Sciatic nerve (tissue), 2 donors: ENCODE measurements around the gene LRRC3. TPM values are rescaled to one million over a fixed set of nuclear protein-coding genes. Genes with fewer than 3 reads are reported as not detected.

Experiments
- ATAC-seq: fragments of 200-7000 bp; cut with Tn5 transposase; one replicate; pipeline ENCODE4 v1.9.1; 2020; ENCODE audit warnings: mild to moderate bottlenecking, moderate library complexity
- DNase-seq: peaks from one replicate; pipeline ENCODE4 v3.0.0-alpha.2; 2020; ENCODE audit warnings: low spot score
- intact Hi-C: fragments of 100-400 bp; cut with DNase I; formaldehyde crosslinking; loops from one replicate; pipeline ENCODE4 v1.14.2; 2022
- total RNA-seq: library from RNA; stranded (reverse); fragmentation: NEBNext Ultra II Directional; extraction: Animal tissue kit (Norgen Biotek cat#: 25700); gene quantifications from one replicate; pipeline ENCODE4 v1.2.1, GENCODE V29; 2021
- donor health status: DM: no; HTN: no; CAD: no.
- donor health status: DM: no; HTN: no; CAD: no.

The LRRC3 gene
- total RNA-seq, 1 donor from 2014 or later, result 6.8 TPM

DNA sequence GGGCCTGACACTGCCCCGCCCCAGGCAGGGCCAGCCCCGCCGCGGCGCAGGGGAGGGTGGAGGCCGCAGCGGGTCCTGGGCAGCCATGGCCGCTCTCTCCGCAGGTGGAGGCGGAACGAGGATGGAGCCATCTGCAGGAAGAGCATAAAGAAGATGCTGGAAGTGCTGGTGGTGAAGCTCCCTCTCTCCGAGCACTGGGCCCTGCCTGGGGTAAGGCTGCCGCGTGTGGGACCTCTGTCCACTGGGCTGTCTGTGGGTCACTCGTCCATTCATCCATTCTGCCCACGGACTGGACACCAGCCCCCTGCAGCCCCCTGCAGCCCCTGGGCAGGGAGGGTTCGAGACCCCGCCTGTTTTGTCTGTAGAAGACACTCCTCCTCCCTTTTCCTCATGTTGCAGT, 18.4 kb upstream of the LRRC3 start:
- intact Hi-C loops, result no loop called here
- DNase-seq (peak; percentile 27), ATAC-seq (no peak)

GRCh38 chr21:44437371-44437695, 18.0 kb upstream of the LRRC3 start:
- no peak for DNase-seq
- intact Hi-C loops, result no loop called here
- no peak for ATAC-seq

DNA sequence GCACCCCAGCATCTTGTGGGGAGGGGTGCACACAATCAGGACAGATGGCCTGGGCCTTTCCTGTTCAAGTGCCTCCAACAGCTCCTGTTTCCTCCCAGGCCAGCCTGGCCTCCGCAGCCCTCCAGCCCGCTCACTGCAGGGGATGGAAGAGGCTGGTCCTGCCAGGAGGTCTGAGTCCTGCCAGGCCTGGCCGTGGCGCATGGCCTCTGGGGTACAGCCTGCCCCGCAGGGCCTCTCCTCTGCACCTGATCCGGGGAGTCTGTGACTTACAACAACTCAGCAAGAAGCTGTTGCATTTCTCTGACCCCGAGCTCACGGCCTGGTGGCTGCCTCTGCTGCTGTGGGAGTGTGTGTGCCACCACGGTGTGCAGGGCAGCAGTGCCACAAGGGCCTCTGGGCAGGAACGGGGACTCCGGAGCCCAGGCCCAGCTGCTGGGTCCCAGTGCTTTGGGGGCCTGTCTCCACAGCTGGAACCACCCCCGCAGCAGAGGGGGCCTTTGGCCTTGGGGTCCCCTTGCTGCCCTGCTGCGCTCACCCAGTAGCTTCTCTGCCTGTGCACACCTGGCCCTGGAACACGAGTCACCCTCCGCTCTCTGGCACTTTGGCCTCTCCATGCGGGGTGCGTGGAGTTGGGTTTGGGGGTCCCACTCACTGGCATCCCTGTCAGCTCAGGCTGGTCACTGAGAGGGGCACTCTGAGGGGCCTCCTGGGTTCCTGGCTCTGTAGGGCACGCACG, 17.4 kb upstream of the LRRC3 start:
- intact Hi-C loops, result no loop called here
- DNase-seq, result no peak
- no peak for ATAC-seq

GRCh38 chr21:44438531-44439210, 16.6 kb upstream of the LRRC3 start:
- DNase-seq (no peak), ATAC-seq (no peak)
- intact Hi-C loops, result no loop called here

DNA sequence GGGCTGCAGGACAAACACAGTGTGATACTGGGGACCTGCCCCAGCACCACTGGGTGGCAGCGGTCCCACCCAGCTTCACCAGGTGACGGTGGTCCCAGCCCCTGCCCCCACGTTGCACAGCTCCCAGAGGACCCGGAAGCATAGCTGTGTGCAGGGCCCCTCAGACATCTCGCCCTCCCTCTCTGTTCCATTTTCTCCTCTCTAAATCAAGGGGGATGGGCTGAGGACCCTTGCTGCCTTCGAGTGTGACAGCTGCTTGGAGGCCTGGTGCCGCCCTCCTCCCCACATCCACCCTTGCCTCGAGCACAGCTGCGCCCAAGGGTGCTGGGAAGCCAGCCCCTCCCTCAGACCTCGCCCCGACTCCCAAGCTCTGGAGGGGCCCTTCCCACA, 16.1 kb upstream of the LRRC3 start:
- DNase-seq (no peak), ATAC-seq (no peak)
- intact Hi-C loops, result no loop called here

GRCh38 chr21:44440241-44441040, 14.9 kb upstream of the LRRC3 start:
- intact Hi-C loops, result no loop called here
- ATAC-seq (no peak), DNase-seq (no peak)

GRCh38 chr21:44441041-44441400, 14.3 kb upstream of the LRRC3 start:
- ATAC-seq (no peak), DNase-seq (no peak)
- intact Hi-C loops, result no loop called here

GRCh38 chr21:44441581-44442265, 13.6 kb upstream of the LRRC3 start:
- ATAC-seq (no peak), DNase-seq (no peak)
- intact Hi-C loops, result no loop called here

DNA sequence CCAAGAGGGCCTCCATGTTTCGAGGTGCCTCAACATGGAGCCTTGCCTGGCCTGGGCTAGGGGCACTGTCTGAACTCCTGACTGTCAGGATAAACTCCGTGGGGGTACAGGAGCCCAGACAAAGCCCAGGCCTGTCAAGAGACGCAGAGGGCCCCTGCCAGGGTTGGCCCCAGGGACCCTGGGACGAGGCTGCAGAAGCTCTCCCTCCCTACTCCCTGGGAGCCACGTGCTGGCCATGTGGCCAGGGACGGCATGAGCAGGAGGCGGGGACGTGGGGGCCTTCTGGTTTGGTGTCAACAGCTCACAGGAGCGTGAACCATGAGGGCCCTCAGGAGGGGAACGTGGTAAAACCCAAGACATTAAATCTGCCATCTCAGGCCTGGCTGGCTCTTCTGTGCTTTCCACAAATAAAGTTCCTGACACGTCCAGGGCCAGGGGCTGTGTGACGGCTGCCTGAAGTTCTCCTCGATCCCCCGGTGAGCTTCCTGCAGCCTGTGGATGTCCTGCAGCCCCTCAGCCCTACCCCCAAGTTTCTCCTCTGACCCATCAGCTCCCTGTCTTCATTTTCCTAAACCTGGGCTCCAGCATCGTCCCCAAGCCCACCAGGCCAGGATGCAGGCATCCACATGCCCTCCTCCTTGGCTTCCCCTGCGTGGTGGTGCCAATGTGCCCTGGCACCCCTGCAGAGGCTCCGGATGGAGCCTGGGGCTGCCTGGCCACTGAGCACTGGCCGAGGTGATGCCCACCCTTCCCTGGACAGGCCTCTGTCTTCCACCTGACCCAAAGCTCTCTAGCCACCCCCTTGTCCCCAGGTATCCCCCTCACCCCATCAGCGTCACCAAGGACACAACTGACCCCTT, 12.8 kb upstream of the LRRC3 start:
- no peak for DNase-seq
- intact Hi-C loops, result no loop called here

DNA sequence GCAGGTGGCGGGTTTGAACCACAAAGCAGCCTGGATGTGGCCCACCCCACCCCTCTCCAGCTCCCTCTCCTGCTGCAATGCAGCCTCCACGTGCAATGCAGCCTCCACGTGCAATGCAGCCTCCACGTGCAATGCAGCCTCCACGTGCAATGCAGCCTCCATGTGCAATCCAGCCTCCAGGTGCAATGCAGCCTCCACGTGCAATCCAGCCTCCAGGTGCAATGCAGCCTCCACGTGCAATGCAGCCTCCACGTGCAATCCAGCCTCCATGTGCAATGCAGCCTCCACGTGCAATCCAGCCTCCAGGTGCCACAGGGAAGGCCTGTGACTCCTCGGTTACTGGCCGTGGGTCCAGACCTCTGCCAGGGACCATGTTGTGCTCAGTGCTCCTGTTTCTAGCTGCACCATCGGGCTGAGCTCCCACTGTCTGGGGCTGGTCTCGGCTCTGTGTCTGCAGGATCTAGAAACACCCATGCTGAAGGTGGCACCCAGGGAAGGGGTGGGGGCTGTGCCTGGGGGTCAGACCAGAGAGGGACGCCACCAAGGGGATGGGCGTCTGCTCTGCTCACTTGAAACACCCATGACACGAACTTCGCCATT, 11.9 kb upstream of the LRRC3 start:
- no peak for DNase-seq
- intact Hi-C loops, result no loop called here

More for the DNA sequence above, 12.8 kb upstream of the LRRC3 start:
- no peak for ATAC-seq

DNA sequence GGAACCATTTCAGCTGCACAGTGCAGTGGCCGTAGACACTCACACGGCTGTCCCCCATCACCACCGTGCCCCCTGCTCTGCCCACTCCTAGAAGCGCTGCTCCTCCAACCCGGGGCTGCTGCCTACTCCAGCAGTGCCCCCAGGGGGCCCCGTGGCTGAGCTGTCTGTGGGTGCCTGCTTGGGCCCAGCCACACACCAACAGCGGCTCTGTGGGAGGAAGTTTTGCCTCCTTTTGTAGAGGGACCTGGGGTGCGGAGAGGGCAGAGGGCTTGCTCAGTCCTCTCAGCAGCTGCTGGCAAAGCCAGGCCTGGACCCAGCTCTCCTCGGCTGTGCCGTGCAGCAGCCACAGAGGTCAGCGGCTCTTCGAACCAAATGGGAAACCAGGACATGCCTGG, 11.4 kb upstream of the LRRC3 start:
- ATAC-seq (no peak), DNase-seq (no peak)
- intact Hi-C loops, result no loop called here

More for the DNA sequence above, 11.9 kb upstream of the LRRC3 start:
- ATAC-seq, result no peak

GRCh38 chr21:44444286-44444931, 10.9 kb upstream of the LRRC3 start:
- no peak for ATAC-seq
- intact Hi-C loops, result no loop called here
- DNase-seq, result no peak

DNA sequence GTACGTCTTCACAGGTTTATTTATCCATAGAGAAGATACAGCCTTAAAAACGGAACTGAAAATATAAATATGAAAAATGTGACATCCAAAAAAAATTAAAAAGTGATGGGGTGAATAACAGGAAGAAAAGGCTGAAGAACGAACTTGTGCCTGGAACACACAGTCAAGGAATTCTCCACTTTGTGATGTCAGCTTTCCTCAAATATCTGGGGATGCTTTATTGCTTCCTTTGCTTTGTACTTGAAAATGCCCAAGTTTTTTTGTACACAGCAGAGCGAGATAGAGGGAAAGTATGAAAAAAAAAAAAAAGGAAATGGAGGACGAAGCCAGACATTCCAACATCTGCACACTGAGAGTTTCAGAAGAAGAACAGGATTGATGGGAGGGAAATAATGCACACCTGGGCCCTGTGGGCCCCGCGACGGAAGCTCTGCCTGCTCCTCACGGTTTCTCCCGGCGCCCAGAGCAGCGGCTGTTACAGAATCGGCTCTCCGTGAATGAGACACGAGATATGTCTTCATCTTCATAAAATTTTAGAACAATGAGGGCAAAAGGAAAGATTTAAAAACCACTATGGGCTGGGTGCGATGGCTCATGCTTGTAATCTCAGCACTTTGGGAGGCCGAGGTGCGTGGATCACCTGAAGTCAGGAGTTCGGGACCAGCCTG, 10.0 kb upstream of the LRRC3 start:
- ATAC-seq (no peak), DNase-seq (peak; percentile 36)
- intact Hi-C loops, result no loop called here

DNA sequence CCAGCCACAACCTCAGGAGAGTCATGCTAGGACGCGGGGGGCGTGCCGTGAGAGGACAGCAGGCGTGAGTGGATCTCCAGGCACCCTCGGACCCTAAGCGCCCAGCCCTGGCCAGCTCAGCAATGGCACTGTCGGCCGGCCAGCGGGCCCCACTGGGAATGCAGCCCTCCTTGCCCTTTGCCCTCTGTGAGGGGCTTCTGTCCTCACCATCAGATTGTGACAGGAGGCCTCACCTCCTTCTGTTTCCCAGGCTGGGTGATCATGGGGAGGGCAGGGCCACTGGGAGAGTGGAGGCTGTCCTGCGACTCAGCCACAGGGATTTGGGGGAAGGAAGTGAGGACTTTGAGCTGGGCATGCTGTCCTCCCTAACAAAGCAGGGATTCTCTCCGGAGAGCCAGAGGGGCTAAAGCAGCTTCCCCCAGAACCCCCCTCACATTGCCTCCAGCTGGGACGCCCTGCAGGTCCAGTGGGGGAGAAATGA, 6.6 kb upstream of the LRRC3 start:
- DNase-seq (peak; percentile 39), ATAC-seq (no peak)

DNA sequence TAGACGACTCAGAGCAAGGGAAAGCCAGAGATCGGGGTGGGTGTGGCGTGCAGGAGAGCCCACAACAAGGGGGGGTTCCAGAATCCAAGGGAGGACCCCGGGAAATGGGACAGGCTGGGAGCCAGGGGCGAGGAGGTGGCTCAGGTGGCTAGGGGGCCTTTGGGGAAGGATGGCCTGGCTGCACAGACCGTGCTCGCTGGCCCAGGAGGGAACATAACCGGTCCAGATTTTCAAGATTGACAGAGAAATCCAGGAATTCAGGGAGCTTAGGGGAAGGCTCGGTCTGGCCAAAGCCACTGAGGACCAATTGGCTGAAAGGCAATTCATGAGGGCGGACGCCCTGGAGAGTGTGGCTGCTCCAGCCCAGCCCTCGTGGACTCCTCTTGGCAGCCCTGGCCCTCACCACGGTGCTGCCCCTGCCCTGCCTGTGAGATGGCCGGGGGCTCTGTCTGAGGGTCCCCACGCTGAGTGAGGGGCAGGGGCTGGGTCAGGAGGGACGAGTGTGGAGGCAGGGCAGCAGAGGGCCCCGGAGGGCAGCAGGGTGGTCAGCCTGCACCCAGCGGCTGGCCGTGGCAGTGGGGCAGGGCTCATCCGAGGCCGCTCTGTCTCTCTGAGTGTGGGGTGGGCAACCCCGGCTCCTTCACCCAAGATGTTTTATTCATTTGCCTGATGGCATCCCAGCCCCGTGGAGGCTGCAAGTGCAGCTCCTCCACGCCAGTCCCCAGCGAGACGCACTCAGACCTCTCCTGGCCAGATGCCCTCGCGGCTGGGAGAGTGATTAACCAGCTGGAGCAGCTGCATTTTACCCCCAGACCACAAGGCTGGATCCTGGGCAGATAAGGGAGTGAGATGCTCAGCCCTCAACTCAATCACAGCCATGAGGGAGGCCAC, 5.6 kb upstream of the LRRC3 start:
- intact Hi-C loops, result no loop called here
- no peak for ATAC-seq
- peak; percentile 45 for DNase-seq

More for the DNA sequence above, 6.6 kb upstream of the LRRC3 start:
- intact Hi-C loops, result no loop called here

- intact Hi-C loops, result no loop called here
- peak; percentile 44 for DNase-seq
- no peak for ATAC-seq
Measured at GRCh38 chr21:44450402-44450801, 4.9 kb upstream of the LRRC3 start.
